Stomach (tissue), 4 donors: Measurements from ENCODE around the gene DOCK9.

Experiments
- CTCF ChIP-seq, 7 experiments: fragments of 450-650 bp in 4 of 7; fragments of 200-600 bp in 3 of 7; sonication (generic) in 3 of 7; IDR thresholded peaks; one replicate each; pipeline ENCODE4 v1.5.1; 2016 to 2019; ENCODE audit warnings: antibody characterized with exemption in 7 of 7, control low read depth in 2 of 7, mild to moderate bottlenecking in 1 of 7
- POLR2A ChIP-seq, 4 donors: fragments of 450-650 bp; IDR thresholded peaks; one replicate each; pipeline ENCODE4 v1.6.1; 2016; ENCODE audit warnings: antibody characterized with exemption in 4 of 4, control low read depth in 2 of 4, mild to moderate bottlenecking in 1 of 4, moderate library complexity in 1 of 4
- POLR2AphosphoS5 ChIP-seq, 3 donors: sonication (generic); formaldehyde crosslinking; IDR thresholded peaks; one replicate each; pipeline ENCODE4 v1.6.1; 2016; ENCODE audit warnings: antibody characterized with exemption in 3 of 3

DNA sequence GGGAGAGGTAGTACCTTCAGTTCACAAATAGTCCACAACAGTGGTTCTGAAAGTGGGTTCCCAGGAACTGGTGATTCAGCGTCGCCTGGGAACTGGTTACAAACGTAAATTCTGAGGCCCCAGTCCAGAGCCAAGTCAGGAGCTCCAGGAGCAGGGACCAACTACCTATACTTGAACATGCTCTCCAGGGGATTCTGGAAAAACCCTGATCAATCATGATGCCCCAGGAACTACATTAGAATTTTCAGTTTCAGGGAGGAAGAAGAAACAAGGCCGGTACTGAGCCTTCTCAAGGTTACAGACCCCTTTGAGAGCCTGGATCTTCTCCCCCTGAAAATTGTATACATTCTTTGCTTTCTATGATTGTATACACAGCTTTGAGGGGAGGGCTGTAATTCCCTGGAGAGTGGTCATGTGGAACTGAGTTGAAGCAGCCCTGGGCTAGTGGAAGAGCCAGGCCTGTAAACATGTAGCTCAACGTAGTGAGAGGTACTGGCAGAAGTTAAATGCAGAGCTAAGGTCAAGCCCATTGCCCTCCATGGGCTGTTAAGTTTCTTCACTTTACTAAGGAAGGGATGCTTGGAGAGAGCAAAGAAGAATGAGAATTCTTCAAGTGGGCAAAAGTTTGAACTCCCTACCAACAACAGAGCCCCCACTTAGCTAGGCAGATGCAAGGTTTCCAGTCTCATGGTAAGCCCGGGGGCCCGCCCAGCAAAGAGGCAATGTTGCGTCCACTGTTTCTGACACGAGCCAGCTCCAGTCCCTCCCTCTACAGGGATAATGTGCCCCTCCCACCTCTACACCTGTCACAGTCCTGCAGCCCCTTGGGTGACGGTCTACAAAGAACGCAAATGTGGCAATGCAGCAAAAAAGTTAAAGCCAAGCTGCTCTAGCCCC lies 17.0 kb downstream of the DOCK9 start:
- TF ChIP-seq CTCF (IDR thresholded peaks at IDR 0.05) (no peak), POLR2AphosphoS5 (IDR thresholded peaks at IDR 0.05) (no peak), POLR2A (IDR thresholded peaks at IDR 0.05) (no peak)
